Measurements from ENCODE around the gene CPM. TPM values are rescaled to one million over a fixed set of nuclear protein-coding genes. Genes with fewer than 3 reads are reported as not detected.
A peak's percentile ranks its signal among the peaks of the same experiment; 100 is the strongest.

The CPM gene
- total RNA-seq, 4 donors from 2014 or later: 59.0 to 120 (median 79.7) TPM

DNA sequence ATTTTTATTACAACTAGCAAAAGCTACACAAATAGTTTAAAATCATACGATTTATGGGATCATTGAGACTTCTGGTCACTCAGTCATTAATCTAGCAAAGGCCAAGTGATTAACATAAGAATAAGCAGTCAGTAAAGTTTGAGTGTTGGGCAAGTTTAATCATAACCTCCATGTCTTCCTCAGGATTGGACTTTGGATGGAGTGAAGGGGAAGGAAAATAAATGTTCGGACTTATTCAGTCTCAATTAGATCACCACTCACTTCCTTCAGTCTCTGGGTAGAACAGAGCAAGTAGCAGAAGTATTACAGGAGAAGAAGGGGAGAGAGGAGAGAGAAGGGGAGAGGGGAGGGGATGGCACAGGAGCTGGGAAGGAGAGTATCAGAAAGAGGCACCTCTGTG, 31.4 kb downstream of the CPM start:
- Histone ChIP-seq H3K4me1 (peaks cover 5% of the 10 kb centered on the region), H3K9me3 (no peaks in the 10 kb centered on the region), H3K27ac (no peak overlapping the region), H3K4me3 (no peak overlapping the region), H3K27me3 (no peaks in the 10 kb centered on the region), H3K36me3 (no peaks in the 10 kb centered on the region)
- DNase-seq (ENCODE audit: low spot score in 2 of 2): no peak
- 94% methylated on average over 2 of the region's 2 CpGs for WGBS
- TF ChIP-seq, protein P1, sequence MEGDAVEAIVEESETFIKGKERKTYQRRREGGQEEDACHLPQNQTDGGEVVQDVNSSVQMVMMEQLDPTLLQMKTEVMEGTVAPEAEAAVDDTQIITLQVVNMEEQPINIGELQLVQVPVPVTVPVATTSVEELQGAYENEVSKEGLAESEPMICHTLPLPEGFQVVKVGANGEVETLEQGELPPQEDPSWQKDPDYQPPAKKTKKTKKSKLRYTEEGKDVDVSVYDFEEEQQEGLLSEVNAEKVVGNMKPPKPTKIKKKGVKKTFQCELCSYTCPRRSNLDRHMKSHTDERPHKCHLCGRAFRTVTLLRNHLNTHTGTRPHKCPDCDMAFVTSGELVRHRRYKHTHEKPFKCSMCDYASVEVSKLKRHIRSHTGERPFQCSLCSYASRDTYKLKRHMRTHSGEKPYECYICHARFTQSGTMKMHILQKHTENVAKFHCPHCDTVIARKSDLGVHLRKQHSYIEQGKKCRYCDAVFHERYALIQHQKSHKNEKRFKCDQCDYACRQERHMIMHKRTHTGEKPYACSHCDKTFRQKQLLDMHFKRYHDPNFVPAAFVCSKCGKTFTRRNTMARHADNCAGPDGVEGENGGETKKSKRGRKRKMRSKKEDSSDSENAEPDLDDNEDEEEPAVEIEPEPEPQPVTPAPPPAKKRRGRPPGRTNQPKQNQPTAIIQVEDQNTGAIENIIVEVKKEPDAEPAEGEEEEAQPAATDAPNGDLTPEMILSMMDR (IDR thresholded peaks at IDR 0.05): no peak

DNA sequence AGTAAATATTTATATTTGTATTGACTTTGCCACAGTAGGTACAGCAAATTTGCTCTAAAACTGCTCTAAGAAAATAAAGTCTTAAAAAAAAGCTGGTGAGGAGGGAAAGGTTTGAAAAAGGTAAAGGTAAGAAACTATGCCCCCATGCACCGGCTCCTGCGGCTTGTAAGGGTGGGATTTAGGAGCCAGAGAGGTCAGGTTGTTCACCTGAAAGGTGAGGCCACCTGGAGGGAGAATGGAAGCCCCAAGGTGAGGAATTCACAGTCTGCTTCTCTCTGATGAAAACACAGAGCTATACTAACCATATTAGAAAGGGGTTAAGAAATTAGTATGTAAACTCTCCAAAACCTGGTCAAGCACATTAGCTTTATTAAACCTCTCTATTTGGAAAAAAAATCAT, 31.8 kb downstream of the CPM start:
- Histone ChIP-seq H3K36me3 (no peaks in the 10 kb centered on the region), H3K9me3 (no peaks in the 10 kb centered on the region), H3K4me3 (no peak overlapping the region), H3K27me3 (no peaks in the 10 kb centered on the region), H3K27ac (no peak overlapping the region), H3K4me1 (peaks cover 5% of the 10 kb centered on the region)
- WGBS: 97% methylated on average over 2 of the region's 2 CpGs
- DNase-seq (ENCODE audit: low spot score in 2 of 2): no peak
- TF ChIP-seq, protein P1 (IDR thresholded peaks at IDR 0.05): no peak
- no peak for TF ChIP-seq POLR2AphosphoS5 (IDR thresholded peaks at IDR 0.05)
- no peak for TF ChIP-seq POLR2A (IDR thresholded peaks at IDR 0.05)

DNA sequence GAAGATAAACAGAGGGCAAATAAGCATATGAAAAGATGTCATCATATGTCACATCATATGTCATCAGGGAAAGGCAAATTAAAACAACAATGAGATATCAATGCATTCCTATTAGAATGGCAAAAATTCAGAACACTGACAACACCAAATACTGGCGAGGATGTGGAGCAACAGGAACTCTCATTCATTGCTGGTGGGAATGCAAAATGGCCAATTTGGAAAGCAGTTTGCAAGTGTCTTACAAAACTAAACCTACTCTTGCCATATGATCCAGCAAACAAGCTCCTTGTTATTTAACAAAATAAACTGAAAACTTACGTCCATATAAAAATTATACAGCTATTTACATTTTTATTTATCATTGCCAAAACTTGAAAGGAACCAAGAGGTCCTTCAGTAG, 32.7 kb downstream of the CPM start:
- Histone ChIP-seq H3K27me3 (no peaks in the 10 kb centered on the region), H3K9me3 (no peaks in the 10 kb centered on the region), H3K4me1 (peaks cover 5% of the 10 kb centered on the region), H3K27ac (no peak overlapping the region), H3K36me3 (no peaks in the 10 kb centered on the region), H3K4me3 (no peak overlapping the region)
- WGBS: 65% methylated on average over 2 of the region's 2 CpGs
- DNase-seq (ENCODE audit: low spot score in 2 of 2): no peak
- TF ChIP-seq EP300 (IDR thresholded peaks at IDR 0.05) (no peak), POLR2A (IDR thresholded peaks at IDR 0.05) (no peak), POLR2AphosphoS5 (IDR thresholded peaks at IDR 0.05) (no peak)
- TF ChIP-seq, protein P1 (IDR thresholded peaks at IDR 0.05): no peak

DNA sequence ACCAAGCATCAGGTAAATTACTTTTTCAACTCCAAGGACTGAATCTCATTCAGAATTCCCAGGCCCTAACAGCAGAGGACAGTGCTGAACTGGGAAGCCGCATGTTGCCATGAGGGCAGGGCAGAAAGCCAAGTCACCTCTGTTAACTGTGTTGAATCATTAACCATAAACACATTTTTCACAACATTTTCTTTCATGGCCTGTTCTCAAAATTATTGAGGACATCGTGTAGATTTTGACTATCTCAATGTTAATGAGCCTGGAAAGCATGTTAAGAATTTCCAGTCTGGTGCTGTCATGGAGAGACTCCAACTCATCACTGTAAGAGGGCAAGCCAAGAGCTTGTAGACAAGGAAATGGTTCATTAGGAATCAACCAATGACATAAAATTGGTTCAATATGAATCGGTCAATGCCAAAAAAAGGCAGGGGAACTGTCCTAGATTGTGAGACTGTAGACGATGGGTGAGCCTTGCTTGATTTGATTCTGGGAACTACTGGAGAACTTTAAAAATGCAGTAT, 33.7 kb downstream of the CPM start:
- no peak for DNase-seq (ENCODE audit: low spot score in 2 of 2)
- Histone ChIP-seq H3K27ac (no peak overlapping the region), H3K4me3 (no peak overlapping the region), H3K9me3 (no peaks in the 10 kb centered on the region), H3K27me3 (no peaks in the 10 kb centered on the region), H3K36me3 (no peaks in the 10 kb centered on the region), H3K4me1 (peaks cover 5% of the 10 kb centered on the region)
- TF ChIP-seq POLR2AphosphoS5 (IDR thresholded peaks at IDR 0.05): no peak
- TF ChIP-seq, protein P1 (IDR thresholded peaks at IDR 0.05): peak in 1 of 2 donors; percentile 20
- no peak for TF ChIP-seq POLR2A (IDR thresholded peaks at IDR 0.05)
- WGBS: 44% methylated on average over 4 of the region's 4 CpGs

DNA sequence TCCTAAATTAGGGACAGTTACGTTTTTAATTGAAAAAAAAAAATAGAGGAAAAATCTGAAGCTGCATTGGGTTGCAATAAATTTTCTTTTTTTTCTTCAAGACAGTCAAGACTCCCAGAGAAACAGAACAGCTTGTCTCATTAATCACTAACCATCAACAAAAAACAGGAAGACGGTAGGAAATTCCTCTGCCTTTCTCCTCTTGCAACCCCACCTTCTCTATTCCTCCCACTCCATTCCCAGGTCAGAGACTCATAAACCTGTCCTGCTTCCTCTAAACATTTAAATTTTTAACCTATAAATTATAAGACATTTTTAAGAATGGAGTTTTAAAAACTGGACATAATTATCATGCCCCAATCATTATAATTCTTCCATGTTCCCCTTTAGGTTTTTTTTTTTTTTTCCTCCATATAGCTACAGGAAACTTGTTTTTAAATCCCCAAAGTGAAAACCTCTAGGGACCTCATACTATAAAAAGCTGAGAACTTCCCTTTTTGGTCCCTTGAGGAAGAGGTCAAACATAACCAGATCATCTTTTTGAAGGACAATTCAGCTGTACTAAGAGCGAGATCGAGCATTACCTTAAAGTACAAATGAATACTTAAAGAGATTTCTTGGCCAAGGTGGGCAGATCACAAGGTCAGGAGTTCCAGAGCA, 36.0 kb downstream of the CPM start:
- no peak overlapping the region for H3K4me3 ChIP-seq
- no peak for DNase-seq (ENCODE audit: low spot score in 2 of 2)
- no peak overlapping the region for H3K27ac ChIP-seq
- H3K36me3 ChIP-seq: no peaks in the 10 kb centered on the region
- no peaks in the 10 kb centered on the region for H3K9me3 ChIP-seq
- WGBS: 64% methylated on average over 4 of the region's 4 CpGs
- peaks cover 5% of the 10 kb centered on the region for H3K4me1 ChIP-seq
- H3K27me3 ChIP-seq: no peaks in the 10 kb centered on the region
- TF ChIP-seq, protein P1 (IDR thresholded peaks at IDR 0.05): no peak
- TF ChIP-seq POLR2A (IDR thresholded peaks at IDR 0.05) (no peak), POLR2AphosphoS5 (IDR thresholded peaks at IDR 0.05) (no peak), EP300 (IDR thresholded peaks at IDR 0.05) (no peak)
